HCEC 1CT (cell line): ENCODE measurements around the gene CEP85L.
A peak's percentile ranks its signal among the peaks of the same experiment; 100 is the strongest.

Source experiments
- DNase-seq: peaks from one replicate; pipeline ENCODE4 v3.0.0-alpha.2; 2017

Gene CEP85L

DNA sequence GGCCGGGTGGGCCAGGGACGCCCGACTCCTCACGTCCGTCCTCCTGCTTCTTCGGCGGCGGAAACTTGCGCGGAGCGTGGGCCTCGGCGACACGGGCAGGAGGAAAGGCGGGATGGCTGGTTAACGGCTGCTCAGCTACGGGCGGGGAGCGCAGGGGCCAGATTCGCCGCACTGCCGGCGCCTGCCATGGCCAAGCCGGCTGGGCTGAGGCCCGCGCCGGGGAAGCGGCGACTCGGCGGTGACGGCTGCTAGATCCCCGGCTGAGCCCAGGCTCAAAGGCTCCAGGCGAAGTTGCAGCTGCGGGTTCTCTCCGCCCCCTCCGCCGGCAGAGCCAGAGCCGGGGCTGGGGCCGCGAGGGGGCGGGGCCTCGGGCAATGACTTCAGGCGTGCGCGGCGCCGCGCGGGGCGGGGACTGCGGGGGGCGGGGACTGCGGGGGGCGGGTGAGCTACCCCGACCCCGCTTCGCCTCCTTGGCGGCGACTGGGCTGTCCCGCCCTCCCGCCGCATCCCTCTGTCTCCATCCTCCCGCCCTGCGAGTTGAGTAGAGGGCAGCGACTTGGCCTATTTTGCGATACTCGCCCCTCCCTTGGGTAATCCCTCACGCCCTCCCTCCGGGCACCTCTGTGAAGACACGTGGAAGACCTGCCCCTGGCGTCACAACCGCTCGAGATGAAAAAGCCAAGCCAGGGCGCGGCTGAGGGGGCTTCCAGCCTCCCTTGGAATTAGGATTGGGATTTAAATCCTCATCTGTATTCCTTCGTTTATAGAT is at the start of gene CEP85L:
Gene CEP85L, minus strand, starts transcription at position 310 of the 769 bp plus-strand sequence. CDS start 322 bp downstream, outside the sequence.
- peak; percentile 87 for DNase-seq

- DNase-seq = no peak
Observed at GRCh38 chr6:118700531-118700930, 49.1 kb upstream of the CEP85L start.

DNA sequence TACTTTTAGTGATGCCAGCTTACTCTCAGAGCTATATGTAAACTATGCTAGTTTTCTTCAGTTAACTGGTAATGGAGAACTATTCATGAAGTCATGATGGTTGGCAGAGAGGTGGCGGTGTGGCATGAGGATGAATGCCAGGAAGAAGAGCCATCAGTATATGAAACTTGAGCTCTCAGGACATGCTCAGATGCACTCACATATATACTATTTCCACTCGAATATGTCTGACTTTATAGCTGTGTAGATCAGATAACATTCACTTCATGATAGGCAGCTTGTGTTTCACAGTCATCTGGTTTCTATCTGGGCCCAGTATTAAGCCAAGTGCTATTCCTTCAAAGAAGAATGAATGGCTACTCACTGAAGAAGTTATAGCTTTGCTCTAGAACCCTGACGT is 46.2 kb upstream of the CEP85L start:
- DNase-seq = no peak

DNA sequence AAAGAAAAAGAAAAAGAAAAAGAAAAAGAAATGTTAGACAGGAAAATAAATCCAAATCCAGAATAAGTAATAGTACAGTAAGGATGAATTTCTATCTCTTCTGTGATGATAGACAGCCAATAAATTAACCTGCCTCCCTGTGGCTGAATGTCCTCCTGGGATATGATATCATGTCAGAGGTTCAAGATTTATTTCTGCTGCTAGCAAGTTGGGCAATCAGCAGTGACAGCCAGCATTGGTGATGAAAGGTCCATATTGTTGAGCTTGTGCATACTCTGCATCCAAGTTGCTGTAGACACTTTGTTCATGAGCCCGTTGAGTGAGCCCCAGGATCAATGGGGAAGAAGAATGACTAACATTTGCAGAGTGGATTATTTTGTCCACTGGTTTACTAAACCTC is 44.9 kb upstream of the CEP85L start:
- no peak for DNase-seq

GRCh38 chr6:118693562-118693961 is 42.2 kb upstream of the CEP85L start:
- no peak for DNase-seq

DNA sequence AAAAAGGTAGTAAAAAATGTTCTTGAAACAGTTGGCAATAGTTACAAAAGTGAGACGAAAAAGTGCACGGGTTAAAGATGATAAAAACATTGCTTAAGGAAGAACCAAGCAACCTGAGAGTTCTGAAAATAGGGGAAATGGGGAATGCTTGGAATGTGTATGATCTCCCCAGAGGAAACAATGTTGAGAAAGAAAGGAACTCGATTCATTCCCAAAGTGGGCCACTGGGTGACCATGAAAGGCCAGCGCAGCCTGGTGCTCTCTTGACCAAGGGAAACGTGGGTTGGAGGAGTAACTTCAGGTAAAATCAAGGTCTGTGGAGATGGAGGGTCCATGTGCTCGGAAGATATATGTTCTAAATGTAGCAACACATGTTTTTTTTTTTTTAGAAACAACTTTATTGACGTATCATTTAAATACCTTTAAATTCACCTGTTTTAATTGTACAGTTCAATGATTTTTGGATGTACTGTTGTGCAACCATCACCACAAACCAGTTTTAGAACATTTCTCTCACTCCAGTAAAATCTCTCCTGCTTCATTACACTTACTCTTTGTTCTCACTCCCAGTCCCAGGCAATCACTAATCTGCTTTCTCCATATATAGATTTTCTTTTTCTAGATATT is 34.5 kb upstream of the CEP85L start:
- no peak for DNase-seq

DNA sequence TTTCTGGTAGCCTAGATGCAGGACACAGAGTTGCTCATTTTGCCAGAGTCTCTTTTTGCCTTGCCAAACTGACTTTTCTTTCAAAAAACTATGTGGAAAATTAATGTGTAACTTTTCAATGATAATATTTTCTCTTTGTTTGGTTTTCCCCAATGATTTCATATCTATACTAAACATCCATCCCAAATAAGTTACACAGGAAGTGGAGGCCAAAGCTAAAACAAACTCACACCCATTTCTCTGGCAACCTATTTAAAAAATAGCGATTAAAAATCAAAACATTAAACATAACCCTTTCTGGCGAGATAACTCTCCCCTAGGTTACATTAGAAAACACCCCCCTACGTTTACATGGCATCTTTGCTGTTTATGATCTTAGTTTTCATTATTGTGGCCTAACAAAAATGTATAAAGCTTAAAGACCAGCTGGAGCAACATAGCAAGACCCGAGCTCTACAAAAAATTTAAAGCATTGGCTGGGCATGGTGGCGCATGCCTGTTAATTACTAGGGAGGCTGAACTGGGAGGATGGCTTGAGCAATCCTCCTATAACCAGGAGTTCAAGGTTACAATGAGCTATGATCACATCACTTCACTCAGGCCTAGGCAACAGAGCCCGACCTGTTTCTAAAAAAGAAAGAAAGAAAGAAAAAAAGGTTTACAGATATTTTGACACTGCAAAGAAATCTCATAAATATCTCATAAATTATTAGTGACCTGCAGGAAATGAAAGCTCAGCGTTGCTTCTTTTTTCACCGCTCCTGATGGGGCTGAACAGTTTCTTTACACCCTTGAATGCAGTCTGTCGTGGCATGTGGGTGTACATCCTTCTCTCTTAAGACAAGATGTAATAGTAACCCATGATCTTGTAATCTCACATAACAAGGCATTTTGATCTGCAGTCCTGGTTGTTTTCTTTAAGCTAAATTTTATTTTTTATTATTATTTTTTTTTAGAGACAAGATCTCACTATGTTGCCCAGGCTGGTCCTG is 32.8 kb upstream of the CEP85L start:
- DNase-seq = no peak

GRCh38 chr6:118680452-118681095 is 29.2 kb upstream of the CEP85L start:
- DNase-seq = no peak

- peak; percentile 36 for DNase-seq
Observed at GRCh38 chr6:118679327-118679901, 28.0 kb upstream of the CEP85L start.

DNA sequence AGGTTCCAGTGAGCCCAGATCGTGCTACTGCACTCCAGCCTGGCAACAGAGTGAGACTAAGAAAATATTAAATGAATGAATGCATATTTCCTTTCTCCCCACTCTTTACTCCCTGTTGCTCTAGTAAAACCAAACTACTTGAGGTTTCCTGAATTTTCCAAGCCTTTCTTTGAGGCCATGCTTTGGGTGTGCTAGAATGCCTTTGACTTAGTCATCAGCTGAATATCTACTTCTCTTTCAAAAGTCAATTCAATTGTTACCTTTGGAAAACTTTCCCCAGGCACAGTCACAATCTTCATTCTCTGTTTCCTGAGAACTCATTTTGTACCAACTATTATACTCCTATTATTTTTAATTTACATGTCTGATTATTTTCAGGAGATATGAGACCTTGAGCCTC is 27.5 kb upstream of the CEP85L start:
- DNase-seq = no peak

- no peak for DNase-seq
Observed at GRCh38 chr6:118677193-118677592, 25.8 kb upstream of the CEP85L start.

GRCh38 chr6:118675225-118675624 is 23.8 kb upstream of the CEP85L start:
- no peak for DNase-seq

DNA sequence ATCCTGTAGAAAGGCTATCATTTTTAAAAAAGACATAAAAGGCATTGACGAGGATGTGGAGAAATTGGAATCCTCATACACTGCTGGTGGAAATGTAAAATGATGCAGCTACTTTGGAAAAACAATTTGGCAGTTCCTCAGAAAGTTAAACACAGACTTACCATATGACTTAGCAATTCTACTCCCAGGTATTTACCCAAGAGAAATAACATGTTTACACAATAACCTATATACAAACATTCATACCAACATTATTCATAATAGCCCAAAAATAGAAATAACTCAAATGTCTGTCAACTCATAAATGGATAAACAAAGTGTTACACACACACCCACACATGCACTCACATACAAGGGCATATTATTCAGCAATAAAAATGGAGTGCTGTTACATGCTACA is 23.4 kb upstream of the CEP85L start:
- no peak for DNase-seq

GRCh38 chr6:118672678-118673077 is 21.3 kb upstream of the CEP85L start:
- no peak for DNase-seq

GRCh38 chr6:118669561-118669960 is 18.2 kb upstream of the CEP85L start:
- no peak for DNase-seq

DNA sequence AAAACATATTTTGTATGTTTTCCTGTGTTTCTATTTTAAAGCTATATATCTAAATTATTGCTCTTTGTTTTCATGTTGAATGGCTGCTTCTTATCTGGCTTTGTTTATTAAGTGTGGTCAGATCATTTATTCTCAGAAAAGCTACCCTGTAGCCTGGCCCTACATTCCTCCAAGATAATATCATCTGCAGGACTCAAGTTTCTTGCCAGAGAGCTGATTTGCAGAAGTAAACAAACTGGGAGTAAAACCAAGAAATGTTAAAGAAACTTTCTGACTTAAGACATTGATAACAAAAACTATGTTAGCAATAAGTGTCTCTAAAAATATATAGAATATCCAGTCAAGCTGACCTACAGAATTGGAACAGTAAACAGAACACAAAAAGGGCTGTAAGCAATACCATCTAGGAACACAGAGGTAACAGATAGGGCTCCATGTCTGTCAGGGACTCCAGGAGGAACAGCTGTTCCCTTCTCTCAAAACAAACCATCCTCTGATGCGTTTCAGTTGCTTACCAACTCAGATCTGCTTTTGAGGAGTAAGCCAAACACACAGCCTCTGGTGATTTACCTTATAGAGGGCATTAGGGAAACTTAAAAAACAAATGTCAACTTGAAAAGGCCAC is 17.5 kb upstream of the CEP85L start:
- peak; percentile 73 for DNase-seq

DNA sequence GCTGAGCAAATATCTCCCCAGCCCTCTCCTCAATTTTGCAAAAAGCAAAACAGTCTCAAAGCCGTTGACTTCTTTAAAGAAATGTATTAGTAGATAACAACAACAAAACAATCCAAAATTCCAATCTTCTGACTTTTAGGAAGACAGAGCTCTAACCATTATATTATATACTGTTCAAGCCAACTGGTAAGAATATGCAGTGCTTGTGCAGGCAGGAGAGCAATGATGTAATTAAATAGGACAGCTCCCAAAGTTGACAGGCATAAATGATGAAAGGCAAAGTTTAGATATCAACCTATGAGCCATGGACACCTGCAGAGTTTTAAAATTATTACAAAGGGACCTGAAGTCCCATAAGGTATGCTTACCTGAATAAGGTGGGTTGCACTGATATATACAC is 16.6 kb upstream of the CEP85L start:
- peak; percentile 31 for DNase-seq

GRCh38 chr6:118665011-118665410 is 13.6 kb upstream of the CEP85L start:
- DNase-seq = no peak

DNA sequence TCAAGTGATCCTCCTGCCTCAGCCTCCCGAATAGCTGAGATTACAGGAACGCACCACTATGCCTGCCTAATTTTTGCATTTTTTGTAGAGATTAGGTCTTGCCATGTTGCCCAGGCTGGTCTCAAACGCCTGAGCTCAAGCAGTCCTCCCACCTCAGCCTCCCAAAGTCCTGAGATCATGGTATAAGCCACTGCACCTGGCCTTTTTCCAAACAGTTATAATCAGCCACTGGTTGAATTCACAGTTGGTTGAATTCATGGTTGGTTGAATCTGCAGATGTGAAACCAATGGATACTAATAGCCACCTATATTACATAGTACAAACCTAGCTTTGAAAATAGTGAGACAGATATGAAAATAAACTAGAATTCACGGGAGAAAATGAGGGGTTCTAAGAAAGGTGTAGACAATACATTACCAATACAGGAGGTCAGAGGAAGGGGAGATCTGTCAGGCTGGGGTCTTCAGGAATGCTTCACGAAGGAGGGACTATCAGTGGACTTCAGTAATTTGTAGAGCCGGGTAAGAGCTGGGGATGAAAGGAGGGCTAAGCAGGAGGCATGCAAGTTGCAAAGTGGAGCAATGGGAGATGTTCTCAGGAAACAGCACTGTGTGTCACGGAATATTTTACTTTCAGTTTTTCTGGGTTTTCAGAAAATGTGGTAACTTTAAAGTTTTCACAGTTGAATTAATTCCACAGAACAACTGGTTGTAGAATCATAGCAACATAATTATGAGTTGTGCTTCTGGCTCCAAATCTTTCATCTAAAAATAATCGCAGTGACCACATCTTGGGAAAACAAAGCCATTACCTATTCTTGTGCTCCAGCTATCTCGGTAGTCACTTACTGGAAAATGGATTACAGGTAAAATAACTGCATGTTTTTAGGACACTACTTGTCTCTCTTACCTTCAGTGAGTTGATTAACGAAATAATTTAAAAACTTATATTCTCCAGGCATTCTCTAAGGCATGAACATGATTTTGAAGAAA is 12.9 kb upstream of the CEP85L start:
- no peak for DNase-seq

DNA sequence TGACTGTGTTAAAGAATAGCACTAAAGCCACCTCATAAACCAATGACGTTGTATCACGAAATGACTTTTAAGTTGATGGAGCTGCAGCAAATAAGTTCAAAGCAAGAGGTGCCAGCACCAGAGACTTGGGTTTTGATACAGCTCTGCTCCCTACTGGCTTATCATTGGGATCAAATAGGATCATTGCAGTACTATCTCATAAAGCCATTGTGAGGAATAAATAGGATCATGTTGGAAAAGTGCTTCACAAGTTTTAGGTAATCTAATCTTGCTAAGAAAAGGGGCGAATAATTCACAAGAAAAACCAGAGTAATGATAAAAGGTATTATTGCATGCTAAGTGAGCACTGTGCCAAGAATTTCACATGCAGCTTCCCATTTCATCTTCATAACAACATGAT is 10.4 kb upstream of the CEP85L start:
- no peak for DNase-seq

GRCh38 chr6:118660218-118660569 is 8.8 kb upstream of the CEP85L start:
- no peak for DNase-seq
